OCI-LY7 (cell line): ENCODE results near the gene ASPRV1.

Experiments
- CTCF ChIP-seq: fragments of 200-600 bp; sonication (generic); conservative IDR thresholded peaks from 2 replicates; pipeline ENCODE4 v1.5.1; 2014; ENCODE audit warnings: mild to moderate bottlenecking, antibody characterized with exemption, low read length, moderate library complexity, mixed read lengths
- EZH2phosphoT487 ChIP-seq: fragments of 200-600 bp; sonication (generic); IDR thresholded peaks from 2 replicates; pipeline ENCODE4 v1.6.1; 2018; ENCODE audit warnings: low read depth, borderline replicate concordance, mild to moderate bottlenecking, mixed run types, antibody characterized with exemption, low read length, moderate library complexity, mixed read lengths

DNA sequence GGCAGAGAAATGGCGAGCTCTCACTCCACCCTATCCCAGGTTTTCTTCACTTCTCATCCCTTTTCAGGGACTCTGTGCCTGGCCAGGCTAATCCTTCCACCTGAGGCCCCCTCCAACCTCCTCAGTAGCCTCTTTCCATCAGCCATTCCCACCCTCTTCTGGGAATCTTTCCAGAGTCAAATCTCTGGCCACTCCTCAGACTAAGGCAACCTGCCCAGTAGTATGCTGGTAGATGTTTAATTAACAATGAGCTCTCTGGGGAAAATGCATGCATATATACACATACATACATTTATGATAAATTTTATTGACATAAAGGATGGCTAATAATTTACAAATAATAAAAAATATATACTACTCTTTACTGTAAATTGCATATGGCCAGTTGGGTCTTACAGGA, 11.4 kb upstream of the ASPRV1 start:
- TF ChIP-seq CTCF (no peak), EZH2phosphoT487 (no peak)
